Astrocyte (in vitro differentiated cells and primary cell): ENCODE measurements around the gene C1orf87. TPM values are rescaled to one million over a fixed set of nuclear protein-coding genes. Genes with fewer than 3 reads are reported as not detected.

Experiments used
- DNase-seq: peaks from one replicate; pipeline ENCODE4 v3.0.0-alpha.2; 2010; ENCODE audit warnings: low read depth
- FAIRE-seq: peaks from 2 replicates; lab custom pipeline; 2011; peaks lifted over from hg19 to GRCh38; lab: Jason Lieb, UNC
- H2AFZ ChIP-seq: 2 replicates; pipeline ENCODE4 v1.6.0; 2012; ENCODE audit warnings: low read depth, low read length, inconsistent platforms
- H3K27ac ChIP-seq: 2 replicates; pipeline ENCODE4 v1.5.1; 2011; ENCODE audit warnings: low read depth, low read length, inconsistent platforms
- H3K27me3 ChIP-seq: 2 replicates; pipeline ENCODE4 v1.6.0; 2011; ENCODE audit warnings: low read length, inconsistent platforms; ENCODE audit not compliant: insufficient read depth
- H3K36me3 ChIP-seq: 2 replicates; pipeline ENCODE4 v1.5.1; 2011; ENCODE audit warnings: low read length, inconsistent platforms; ENCODE audit not compliant: insufficient read depth
- H3K4me1 ChIP-seq: 2 replicates; pipeline ENCODE4 v1.5.1; 2011; ENCODE audit warnings: low read length, inconsistent platforms; ENCODE audit not compliant: insufficient read depth
- H3K4me2 ChIP-seq: 2 replicates; pipeline ENCODE4 v1.6.0; 2012; ENCODE audit warnings: low read length, inconsistent platforms
- H3K4me3 ChIP-seq: 2 replicates; pipeline ENCODE4 v1.5.1; 2011; ENCODE audit warnings: low read depth, mild to moderate bottlenecking, low read length, inconsistent platforms; ENCODE audit not compliant: insufficient read depth
- H3K79me2 ChIP-seq: 2 replicates; pipeline ENCODE4 v1.6.0; 2012; ENCODE audit warnings: mild to moderate bottlenecking, low read length, inconsistent platforms; ENCODE audit not compliant: insufficient read depth
- H3K9ac ChIP-seq: 2 replicates; pipeline ENCODE4 v1.6.0; 2012; ENCODE audit warnings: mild to moderate bottlenecking, low read length, inconsistent platforms
- H3K9me3 ChIP-seq: 2 replicates; pipeline ENCODE4 v1.5.1; 2012; ENCODE audit warnings: low read depth, mild to moderate bottlenecking, low read length, inconsistent platforms; ENCODE audit not compliant: insufficient read depth
- H4K20me1 ChIP-seq: 2 replicates; pipeline ENCODE4 v1.6.0; 2012; ENCODE audit warnings: low read length, inconsistent platforms; ENCODE audit not compliant: insufficient read depth
- H3K27ac Mint-ChIP-seq: one replicate; pipeline ENCODE4 v1.8.0; 2021; ENCODE audit warnings: mild to moderate bottlenecking, mixed read lengths; ENCODE audit not compliant: unreplicated experiment
- H3K27me3 Mint-ChIP-seq: one replicate; pipeline ENCODE4 v1.8.0; 2021; ENCODE audit warnings: low read depth, mixed read lengths; ENCODE audit not compliant: unreplicated experiment
- H3K36me3 Mint-ChIP-seq: one replicate; pipeline ENCODE4 v1.8.0; 2021; ENCODE audit warnings: low read depth, mixed read lengths; ENCODE audit not compliant: unreplicated experiment
- H3K4me1 Mint-ChIP-seq: one replicate; pipeline ENCODE4 v1.8.0; 2021; ENCODE audit warnings: low read depth, mixed read lengths; ENCODE audit not compliant: unreplicated experiment
- H3K4me3 Mint-ChIP-seq: one replicate; pipeline ENCODE4 v1.8.0; 2021; ENCODE audit warnings: mild to moderate bottlenecking, moderate library complexity, mixed read lengths; ENCODE audit not compliant: unreplicated experiment
- H3K9me3 Mint-ChIP-seq: one replicate; pipeline ENCODE4 v1.8.0; 2021; ENCODE audit warnings: mild to moderate bottlenecking, mixed read lengths; ENCODE audit not compliant: unreplicated experiment
- EZH2 ChIP-seq: IDR thresholded peaks from 2 replicates; pipeline ENCODE4 v1.6.1; 2012; ENCODE audit warnings: mild to moderate bottlenecking, low read length, inconsistent platforms; ENCODE audit not compliant: insufficient read depth
- total RNA-seq: library from RNA; stranded (reverse); gene quantifications from 2 replicates; pipeline ENCODE4 v1.2.1, GENCODE V29; 2021
- TF ChIP-seq, protein P1 (sequence below): IDR thresholded peaks from 2 replicates; pipeline ENCODE4 v1.5.1; 2011; ENCODE audit warnings: low read depth, mild to moderate bottlenecking, inconsistent platforms, low read length, moderate library complexity; ENCODE audit not compliant: insufficient read depth

Gene C1orf87
- total RNA-seq, 1 donor from 2014 or later, result not detected

DNA sequence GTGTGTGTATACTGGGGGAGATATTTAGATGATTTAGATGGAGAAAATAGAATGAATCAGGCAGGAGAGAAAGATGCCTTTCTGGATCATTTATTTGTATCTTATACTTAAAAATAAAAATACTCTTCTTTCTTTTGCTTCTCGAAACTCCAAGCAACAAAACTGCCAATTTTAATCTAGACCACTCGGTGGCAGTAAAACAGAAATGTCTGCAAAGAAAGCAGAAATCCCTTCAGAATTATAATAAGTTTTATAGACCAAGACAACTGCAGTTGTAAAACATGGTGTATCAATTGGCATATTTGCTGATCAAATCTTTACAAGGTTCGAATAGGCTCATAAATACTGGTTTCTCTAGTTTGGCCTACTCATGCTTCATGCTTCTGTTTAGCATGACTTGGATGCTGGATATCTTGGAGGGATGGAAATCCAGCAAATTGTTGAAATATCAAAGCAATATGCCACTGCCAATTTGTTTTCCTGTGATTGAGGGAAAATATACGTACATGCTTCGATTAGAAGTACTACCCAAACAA is 15.1 kb upstream of the C1orf87 start:
- FAIRE-seq, result no peak
- Mint-ChIP-seq H3K27ac (no peak overlapping the region), H3K4me3 (no peak overlapping the region)

DNA sequence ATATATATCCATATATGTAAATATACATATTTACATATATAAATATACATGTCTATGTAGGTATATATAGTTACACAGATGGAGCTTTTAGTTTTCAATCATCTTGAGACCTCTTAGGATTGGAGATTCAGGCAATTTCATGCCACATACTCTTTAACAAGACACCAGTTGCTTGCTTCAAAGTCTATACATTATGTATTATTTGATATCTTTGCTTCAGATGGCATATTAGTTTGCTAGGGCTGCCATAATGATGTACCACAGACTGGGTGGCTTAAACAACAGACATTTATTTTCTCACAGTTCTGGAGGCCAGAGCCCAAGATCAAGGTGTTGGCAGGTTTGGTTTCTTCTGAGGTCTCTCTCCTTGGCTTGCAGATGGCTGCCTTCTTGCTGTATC is 14.1 kb upstream of the C1orf87 start:
- no peaks in the 10 kb centered on the region for H3K79me2 ChIP-seq
- H3K36me3 ChIP-seq, result no peaks in the 10 kb centered on the region
- H3K27me3 ChIP-seq, result no peaks in the 10 kb centered on the region
- H3K9ac ChIP-seq, result no peak overlapping the region
- H2AFZ ChIP-seq, result no peak overlapping the region
- Mint-ChIP-seq H3K9me3 (no peaks in the 10 kb centered on the region), H3K4me1 (no peaks in the 10 kb centered on the region), H3K36me3 (no peaks in the 10 kb centered on the region), H3K27ac (no peak overlapping the region), H3K27me3 (no peaks in the 10 kb centered on the region), H3K4me3 (no peak overlapping the region)
- no peaks in the 10 kb centered on the region for H4K20me1 ChIP-seq
- TF ChIP-seq, protein P1, sequence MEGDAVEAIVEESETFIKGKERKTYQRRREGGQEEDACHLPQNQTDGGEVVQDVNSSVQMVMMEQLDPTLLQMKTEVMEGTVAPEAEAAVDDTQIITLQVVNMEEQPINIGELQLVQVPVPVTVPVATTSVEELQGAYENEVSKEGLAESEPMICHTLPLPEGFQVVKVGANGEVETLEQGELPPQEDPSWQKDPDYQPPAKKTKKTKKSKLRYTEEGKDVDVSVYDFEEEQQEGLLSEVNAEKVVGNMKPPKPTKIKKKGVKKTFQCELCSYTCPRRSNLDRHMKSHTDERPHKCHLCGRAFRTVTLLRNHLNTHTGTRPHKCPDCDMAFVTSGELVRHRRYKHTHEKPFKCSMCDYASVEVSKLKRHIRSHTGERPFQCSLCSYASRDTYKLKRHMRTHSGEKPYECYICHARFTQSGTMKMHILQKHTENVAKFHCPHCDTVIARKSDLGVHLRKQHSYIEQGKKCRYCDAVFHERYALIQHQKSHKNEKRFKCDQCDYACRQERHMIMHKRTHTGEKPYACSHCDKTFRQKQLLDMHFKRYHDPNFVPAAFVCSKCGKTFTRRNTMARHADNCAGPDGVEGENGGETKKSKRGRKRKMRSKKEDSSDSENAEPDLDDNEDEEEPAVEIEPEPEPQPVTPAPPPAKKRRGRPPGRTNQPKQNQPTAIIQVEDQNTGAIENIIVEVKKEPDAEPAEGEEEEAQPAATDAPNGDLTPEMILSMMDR, result no peak
- no peak for TF ChIP-seq EZH2
- no peaks in the 10 kb centered on the region for H3K9me3 ChIP-seq
- no peak overlapping the region for H3K4me2 ChIP-seq
- no peak overlapping the region for H3K4me3 ChIP-seq
- no peak overlapping the region for H3K27ac ChIP-seq
- H3K4me1 ChIP-seq, result no peaks in the 10 kb centered on the region
- FAIRE-seq, result no peak
- no peak for DNase-seq

More for the DNA sequence above, 15.1 kb upstream of the C1orf87 start:
- Histone ChIP-seq H3K79me2 (no peaks in the 10 kb centered on the region), H3K4me1 (no peaks in the 10 kb centered on the region), H2AFZ (no peak overlapping the region), H3K9me3 (no peaks in the 10 kb centered on the region), H4K20me1 (no peaks in the 10 kb centered on the region), H3K27me3 (no peaks in the 10 kb centered on the region), H3K27ac (no peak overlapping the region), H3K4me2 (no peak overlapping the region), H3K9ac (no peak overlapping the region), H3K4me3 (no peak overlapping the region), H3K36me3 (no peaks in the 10 kb centered on the region)
- no peaks in the 10 kb centered on the region for H3K4me1 Mint-ChIP-seq
- TF ChIP-seq EZH2, result no peak
- TF ChIP-seq, protein P1, result peak; percentile 27
- no peaks in the 10 kb centered on the region for H3K9me3 Mint-ChIP-seq
- no peaks in the 10 kb centered on the region for H3K27me3 Mint-ChIP-seq
- no peaks in the 10 kb centered on the region for H3K36me3 Mint-ChIP-seq
- no peak for DNase-seq

DNA sequence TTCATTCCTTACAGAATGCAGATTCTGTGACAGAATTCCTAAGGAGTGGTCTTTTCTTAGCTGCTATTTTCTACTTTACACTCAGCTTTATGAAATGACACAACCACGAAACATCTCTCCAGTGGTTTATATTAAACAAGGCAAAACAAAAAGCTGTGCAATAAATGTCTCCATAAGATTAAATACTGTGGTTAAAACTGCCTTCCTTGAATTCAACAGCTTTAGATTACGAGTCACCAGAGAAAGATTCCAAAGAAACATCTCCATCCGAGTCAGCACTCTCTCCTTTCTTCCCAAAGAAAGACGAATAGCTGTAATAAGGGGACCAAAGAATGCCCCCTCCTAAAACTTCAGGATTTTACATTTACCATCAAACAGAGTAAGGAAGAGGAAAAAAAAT is 4.6 kb upstream of the C1orf87 start:
- H3K27ac Mint-ChIP-seq, result no peak overlapping the region
- Histone ChIP-seq H3K79me2 (no peaks in the 10 kb centered on the region), H3K4me1 (no peaks in the 10 kb centered on the region), H3K36me3 (no peaks in the 10 kb centered on the region), H4K20me1 (no peaks in the 10 kb centered on the region), H3K4me3 (no peak overlapping the region), H3K27me3 (peaks cover 10% of the 10 kb centered on the region), H3K4me2 (no peak overlapping the region), H3K9ac (no peak overlapping the region), H3K9me3 (no peaks in the 10 kb centered on the region), H2AFZ (no peak overlapping the region), H3K27ac (no peak overlapping the region)
- peak; percentile 46 for DNase-seq
- peaks cover 19% of the 10 kb centered on the region for H3K27me3 Mint-ChIP-seq
- H3K4me3 Mint-ChIP-seq, result no peak overlapping the region
- peaks cover 13% of the 10 kb centered on the region for H3K4me1 Mint-ChIP-seq
- H3K9me3 Mint-ChIP-seq, result no peaks in the 10 kb centered on the region
- TF ChIP-seq EZH2, result no peak
- TF ChIP-seq, protein P1, result no peak
- H3K36me3 Mint-ChIP-seq, result peaks cover 2% of the 10 kb centered on the region
- FAIRE-seq, result no peak
